ENCODE data around the gene GAREM1. TPM values are rescaled to one million over a fixed set of nuclear protein-coding genes. Genes with fewer than 3 reads are reported as not detected.

The GAREM1 gene
- total RNA-seq, 2 experiments from 2014 or later, result 0.06 TPM; not detected in 1

GRCh38 chr18:32445846-32446245 is 24.8 kb downstream of the GAREM1 start:
- POLR2A ChIA-PET, result no interaction called here
- ATAC-seq (ENCODE audit: low read depth), result no peak

DNA sequence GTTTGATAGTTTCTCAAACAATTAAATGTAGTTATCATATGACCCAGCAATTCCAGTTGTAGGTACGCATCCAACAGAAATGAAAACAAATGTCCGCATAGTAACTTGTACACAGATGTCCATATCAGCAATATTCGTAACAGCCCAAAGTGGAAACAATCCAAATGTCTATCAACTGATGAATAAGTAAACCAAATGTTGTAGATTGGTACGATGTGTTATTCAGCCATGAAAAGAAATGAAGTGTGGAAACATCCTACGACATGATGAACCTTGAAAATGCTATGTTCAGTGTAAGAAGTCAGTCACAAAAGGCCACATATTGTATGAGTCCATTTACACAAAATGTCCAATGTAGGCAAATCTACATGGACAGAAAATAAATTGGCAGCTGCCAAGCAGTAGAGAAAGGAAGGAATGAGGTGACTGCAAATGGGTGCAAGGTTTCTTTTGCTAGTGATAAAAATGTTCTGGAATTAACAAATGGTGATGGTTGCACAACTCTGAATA is 26.9 kb downstream of the GAREM1 start:
- POLR2A ChIA-PET, result no interaction called here
- no peaks in the 10 kb centered on the region for H3K9me3 Mint-ChIP-seq
- peaks cover 8% of the 10 kb centered on the region for H3K27me3 Mint-ChIP-seq
- DNase-seq, result no peak
- no peak for ATAC-seq (ENCODE audit: low read depth)
- no peaks in the 10 kb centered on the region for H3K4me1 Mint-ChIP-seq
- no peaks in the 10 kb centered on the region for H3K36me3 Mint-ChIP-seq
- no peak overlapping the region for H3K4me3 Mint-ChIP-seq
- H3K27ac Mint-ChIP-seq, result no peak overlapping the region

More at GRCh38 chr18:32445846-32446245, 24.8 kb downstream of the GAREM1 start:
- no peak for DNase-seq
- Mint-ChIP-seq H3K27ac (no peak overlapping the region), H3K9me3 (no peaks in the 10 kb centered on the region), H3K4me1 (no peaks in the 10 kb centered on the region), H3K4me3 (no peak overlapping the region), H3K36me3 (no peaks in the 10 kb centered on the region), H3K27me3 (peaks cover 6% of the 10 kb centered on the region)

DNA sequence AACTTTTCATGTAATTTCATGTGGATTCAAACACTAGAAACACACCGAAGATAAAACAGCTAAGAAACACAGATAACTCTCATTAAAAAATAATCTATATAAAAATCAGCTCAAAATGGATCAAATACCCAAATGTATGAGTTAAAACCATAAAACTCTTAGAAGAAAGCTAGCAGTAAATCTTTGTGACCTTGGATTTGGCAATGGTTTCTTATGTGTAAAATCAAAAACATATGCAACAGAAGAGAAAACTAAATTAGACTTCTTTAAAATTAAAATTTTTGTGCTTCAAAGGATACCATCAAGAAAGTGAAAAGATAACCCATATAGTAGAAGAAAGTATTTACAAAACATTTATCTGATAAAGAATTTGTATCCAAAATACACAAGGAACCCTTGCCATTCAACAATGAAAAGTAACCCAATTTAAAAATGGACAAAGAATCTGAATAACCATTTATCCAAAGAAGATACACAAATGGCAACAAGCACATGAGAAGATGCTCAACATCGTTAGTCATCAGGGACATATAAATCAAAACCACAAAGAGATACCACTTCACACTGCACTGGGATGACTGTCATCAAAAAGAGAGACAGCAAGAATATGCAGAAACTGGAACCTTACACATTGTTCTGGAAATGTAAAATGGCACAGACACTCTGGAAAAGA is 27.5 kb downstream of the GAREM1 start:
- Mint-ChIP-seq H3K27me3 (peaks cover 5% of the 10 kb centered on the region), H3K9me3 (no peaks in the 10 kb centered on the region), H3K27ac (no peak overlapping the region), H3K36me3 (no peaks in the 10 kb centered on the region), H3K4me3 (no peak overlapping the region), H3K4me1 (no peaks in the 10 kb centered on the region)
- no peak for DNase-seq
- ATAC-seq (ENCODE audit: low read depth), result no peak
- POLR2A ChIA-PET, result no interaction called here

- DNase-seq (no peak), ATAC-seq (ENCODE audit: low read depth) (no peak)
- Mint-ChIP-seq H3K9me3 (no peaks in the 10 kb centered on the region), H3K4me1 (no peaks in the 10 kb centered on the region), H3K4me3 (no peak overlapping the region), H3K27me3 (peaks cover 3% of the 10 kb centered on the region), H3K36me3 (no peaks in the 10 kb centered on the region), H3K27ac (no peak overlapping the region)
- POLR2A ChIA-PET, result no interaction called here
Measured at GRCh38 chr18:32442575-32442974, 28.1 kb downstream of the GAREM1 start.

DNA sequence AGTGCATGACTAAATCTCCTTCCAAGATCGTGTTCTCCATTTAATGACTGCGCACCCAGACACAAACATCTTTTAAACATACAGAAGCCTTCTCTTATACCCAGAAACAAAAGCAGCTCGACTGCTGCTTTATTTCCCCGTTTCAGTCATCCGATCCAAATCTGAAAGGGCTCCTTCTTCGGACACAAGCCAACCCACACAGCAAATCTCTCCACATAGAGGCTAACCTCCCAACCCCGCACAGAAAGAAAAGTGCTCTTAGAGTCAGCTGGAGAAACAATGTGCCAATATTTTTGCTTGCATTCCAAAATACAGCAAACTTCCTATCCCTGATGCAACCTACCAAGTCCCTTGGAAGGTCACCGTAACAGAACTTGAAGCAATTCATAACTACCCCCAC is 29.1 kb downstream of the GAREM1 start:
- H3K36me3 Mint-ChIP-seq, result no peaks in the 10 kb centered on the region
- no peak overlapping the region for H3K4me3 Mint-ChIP-seq
- H3K4me1 Mint-ChIP-seq, result no peaks in the 10 kb centered on the region
- ATAC-seq (ENCODE audit: low read depth) (no peak), DNase-seq (no peak)
- H3K27me3 Mint-ChIP-seq, result peaks cover 7% of the 10 kb centered on the region
- POLR2A ChIA-PET, result no interaction called here
- no peak overlapping the region for H3K27ac Mint-ChIP-seq
- no peaks in the 10 kb centered on the region for H3K9me3 Mint-ChIP-seq

DNA sequence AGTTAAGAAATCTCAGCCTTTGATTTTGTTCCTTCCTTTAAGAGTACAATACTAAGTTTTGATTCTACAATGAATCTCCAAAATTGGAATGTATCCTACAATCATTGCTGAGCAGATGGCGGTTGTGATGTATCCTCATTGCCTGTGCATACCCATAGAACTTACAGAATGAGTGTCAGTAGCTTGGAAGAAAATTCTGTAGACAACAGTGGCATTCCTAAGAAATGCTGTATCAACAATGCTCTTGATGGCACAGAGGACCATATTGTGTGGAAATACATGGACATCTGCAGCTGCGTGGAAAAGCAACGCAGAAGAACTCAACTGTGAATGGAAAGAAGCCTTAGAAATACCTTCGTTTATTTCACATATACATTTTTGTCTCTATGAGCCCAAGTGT is 30.2 kb downstream of the GAREM1 start:
- Mint-ChIP-seq H3K9me3 (no peaks in the 10 kb centered on the region), H3K27me3 (peaks cover 7% of the 10 kb centered on the region), H3K36me3 (no peaks in the 10 kb centered on the region), H3K4me3 (no peak overlapping the region), H3K27ac (no peak overlapping the region), H3K4me1 (no peaks in the 10 kb centered on the region)
- ATAC-seq (ENCODE audit: low read depth) (no peak), DNase-seq (no peak)
- POLR2A ChIA-PET, result no interaction called here

DNA sequence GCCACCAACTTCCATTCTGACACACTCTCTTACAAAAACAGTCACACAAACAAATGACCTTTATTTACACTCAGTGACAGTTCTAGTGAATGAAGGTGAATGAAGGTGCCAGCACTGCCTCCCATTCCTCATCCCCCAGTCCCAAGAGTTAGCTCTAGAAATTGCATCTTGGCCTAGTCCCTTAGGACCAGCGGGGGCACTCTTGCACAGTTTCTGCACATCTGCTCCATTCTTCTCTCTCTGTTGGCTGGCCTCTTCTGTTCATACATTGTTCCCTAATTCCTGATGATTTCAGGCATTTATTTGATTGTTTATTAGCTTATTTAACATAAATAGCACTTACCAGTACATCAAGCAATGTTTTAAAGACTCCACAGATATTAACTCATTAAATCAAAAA is 30.9 kb downstream of the GAREM1 start:
- ATAC-seq (ENCODE audit: low read depth) (no peak), DNase-seq (no peak)
- peaks cover 9% of the 10 kb centered on the region for H3K27me3 Mint-ChIP-seq
- H3K9me3 Mint-ChIP-seq, result no peaks in the 10 kb centered on the region
- H3K36me3 Mint-ChIP-seq, result no peaks in the 10 kb centered on the region
- no peak overlapping the region for H3K27ac Mint-ChIP-seq
- H3K4me1 Mint-ChIP-seq, result no peaks in the 10 kb centered on the region
- POLR2A ChIA-PET, result no interaction called here
- H3K4me3 Mint-ChIP-seq, result no peak overlapping the region

DNA sequence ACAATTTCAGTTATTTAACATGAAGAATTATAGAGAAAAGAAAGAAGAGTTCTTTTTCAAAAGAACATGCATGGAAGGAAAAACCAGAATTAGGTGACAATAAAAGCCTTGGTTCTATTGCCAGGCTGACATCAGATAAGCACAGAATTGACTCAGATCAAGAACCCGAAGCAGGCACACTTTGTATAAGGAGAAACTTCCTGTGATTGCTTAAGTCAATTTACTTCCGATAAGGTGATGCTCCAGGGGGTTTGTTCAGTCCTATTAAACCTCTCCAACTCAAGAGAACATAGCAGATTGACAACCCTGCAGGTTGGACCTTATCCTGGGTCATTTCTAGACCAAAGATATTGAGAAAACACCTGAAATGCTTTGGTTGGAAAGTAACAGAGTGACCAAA is 31.4 kb downstream of the GAREM1 start:
- Mint-ChIP-seq H3K9me3 (no peaks in the 10 kb centered on the region), H3K36me3 (no peaks in the 10 kb centered on the region), H3K4me3 (no peak overlapping the region), H3K4me1 (no peaks in the 10 kb centered on the region), H3K27me3 (peaks cover 9% of the 10 kb centered on the region), H3K27ac (no peak overlapping the region)
- DNase-seq (no peak), ATAC-seq (ENCODE audit: low read depth) (no peak)
- POLR2A ChIA-PET, result no interaction called here

- Mint-ChIP-seq H3K27ac (no peak overlapping the region), H3K36me3 (no peaks in the 10 kb centered on the region), H3K9me3 (no peaks in the 10 kb centered on the region), H3K4me3 (no peak overlapping the region), H3K4me1 (no peaks in the 10 kb centered on the region), H3K27me3 (peaks cover 11% of the 10 kb centered on the region)
- ATAC-seq (ENCODE audit: low read depth) (no peak), DNase-seq (no peak)
- POLR2A ChIA-PET, result no interaction called here
Measured at GRCh38 chr18:32438173-32438572, 32.5 kb downstream of the GAREM1 start.

GRCh38 chr18:32437100-32437834 is 33.4 kb downstream of the GAREM1 start:
- DNase-seq (no peak), ATAC-seq (ENCODE audit: low read depth) (no peak)
- Mint-ChIP-seq H3K27me3 (peaks cover 15% of the 10 kb centered on the region), H3K4me3 (no peak overlapping the region), H3K27ac (no peak overlapping the region), H3K9me3 (no peaks in the 10 kb centered on the region), H3K4me1 (no peaks in the 10 kb centered on the region), H3K36me3 (no peaks in the 10 kb centered on the region)
- POLR2A ChIA-PET, result no interaction called here

GRCh38 chr18:32435631-32436500 is 34.8 kb downstream of the GAREM1 start:
- H3K36me3 Mint-ChIP-seq, result no peaks in the 10 kb centered on the region

GRCh38 chr18:32431753-32432152 is 38.9 kb downstream of the GAREM1 start:
- no peak for ATAC-seq (ENCODE audit: low read depth)
- no peaks in the 10 kb centered on the region for H3K36me3 Mint-ChIP-seq
- no peak overlapping the region for H3K4me3 Mint-ChIP-seq
- peaks cover 13% of the 10 kb centered on the region for H3K27me3 Mint-ChIP-seq
- no peak overlapping the region for H3K27ac Mint-ChIP-seq
- no peak for DNase-seq
- POLR2A ChIA-PET, result no interaction called here
- no peaks in the 10 kb centered on the region for H3K4me1 Mint-ChIP-seq
- H3K9me3 Mint-ChIP-seq, result peaks cover 2% of the 10 kb centered on the region

More at GRCh38 chr18:32435631-32436500, 34.8 kb downstream of the GAREM1 start:
- H3K27me3 Mint-ChIP-seq, result peaks cover 18% of the 10 kb centered on the region
- DNase-seq (no peak), ATAC-seq (ENCODE audit: low read depth) (no peak)
- peaks cover 2% of the 10 kb centered on the region for H3K9me3 Mint-ChIP-seq
- no peaks in the 10 kb centered on the region for H3K4me1 Mint-ChIP-seq
- H3K27ac Mint-ChIP-seq, result no peak overlapping the region
- POLR2A ChIA-PET, result no interaction called here
- H3K4me3 Mint-ChIP-seq, result no peak overlapping the region

- DNase-seq, result no peak
- Mint-ChIP-seq H3K27me3 (peaks cover 11% of the 10 kb centered on the region), H3K9me3 (peaks cover 2% of the 10 kb centered on the region), H3K36me3 (no peaks in the 10 kb centered on the region), H3K4me1 (no peaks in the 10 kb centered on the region), H3K4me3 (no peak overlapping the region), H3K27ac (no peak overlapping the region)
- ATAC-seq (ENCODE audit: low read depth), result no peak
- POLR2A ChIA-PET, result no interaction called here
Measured at GRCh38 chr18:32429402-32429801, 41.3 kb downstream of the GAREM1 start.
